Memory B cell (primary cell): ENCODE measurements around the gene IMPDH1.
A peak's percentile ranks its signal among the peaks of the same experiment; 100 is the strongest.

Source experiments
- ATAC-seq: fragments of 150-1000 bp; cut with Tn5 transposase; 2 replicates; pipeline ENCODE4 v1.10.0; 2021; ENCODE audit warnings: low read depth, mild to moderate bottlenecking, moderate library complexity
- DNase-seq, 2 donors: peaks; one replicate each; pipeline ENCODE4 v3.0.0; 2022; ENCODE audit warnings: low spot score in 2 of 2
- H3K27ac Mint-ChIP-seq: one replicate; pipeline ENCODE4 v1.8.0; 2022; ENCODE audit warnings: mild to moderate bottlenecking, moderate library complexity, mixed read lengths
- H3K27me3 Mint-ChIP-seq: one replicate; pipeline ENCODE4 v1.8.0; 2022; ENCODE audit warnings: mixed read lengths
- H3K36me3 Mint-ChIP-seq: one replicate; pipeline ENCODE4 v1.8.0; 2022; ENCODE audit warnings: mild to moderate bottlenecking, mixed read lengths
- H3K4me1 Mint-ChIP-seq: one replicate; pipeline ENCODE4 v1.8.0; 2022; ENCODE audit warnings: mixed read lengths
- H3K4me3 Mint-ChIP-seq: one replicate; pipeline ENCODE4 v1.8.0; 2022; ENCODE audit warnings: mild to moderate bottlenecking, moderate library complexity, mixed read lengths
- H3K9me3 Mint-ChIP-seq: one replicate; pipeline ENCODE4 v1.8.0; 2022; ENCODE audit warnings: mixed read lengths

Gene IMPDH1

DNA sequence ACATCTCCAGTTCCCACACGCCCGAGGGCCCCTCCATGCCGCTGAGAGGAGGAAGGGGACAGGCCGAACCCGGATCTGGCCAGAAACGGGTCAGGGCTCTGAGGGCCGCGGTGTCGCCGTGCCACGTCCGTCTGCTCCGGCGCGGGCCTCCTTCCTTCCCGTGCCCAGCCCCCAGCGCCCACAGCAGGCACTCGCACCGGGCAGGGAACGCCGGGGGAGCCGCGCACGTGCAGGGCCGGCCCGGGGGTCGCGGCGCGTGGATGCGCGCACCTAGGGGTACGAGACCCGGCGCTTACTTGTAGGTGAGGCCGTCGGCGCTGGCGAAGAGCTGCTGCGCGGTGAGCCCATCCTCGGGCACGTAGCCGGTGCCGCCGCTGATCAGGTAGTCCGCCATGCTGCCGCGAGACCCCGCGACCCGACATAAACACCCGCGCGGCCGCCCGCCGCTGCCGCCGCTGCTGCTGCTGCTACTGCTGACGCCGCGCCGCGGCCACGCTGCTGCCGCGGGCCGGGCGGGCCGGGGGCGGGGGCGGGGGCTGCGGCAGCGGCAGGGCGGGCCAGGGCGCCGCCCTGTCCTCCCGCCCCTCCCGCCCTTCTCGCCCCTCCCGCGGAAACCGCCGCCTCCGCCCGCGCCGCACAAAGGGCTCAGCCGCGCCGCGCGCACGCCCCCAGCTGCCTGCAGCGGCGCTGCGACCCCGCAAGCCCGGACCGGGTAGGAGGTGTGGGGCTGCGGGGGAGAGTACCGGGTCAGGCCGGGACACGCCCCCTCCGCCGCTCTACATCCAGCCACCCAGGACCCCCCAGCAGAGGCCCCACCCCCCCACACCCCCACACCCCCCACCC, 4.1 kb downstream of the IMPDH1 start:
- no peaks in the 10 kb centered on the region for H3K9me3 Mint-ChIP-seq
- no peaks in the 10 kb centered on the region for H3K36me3 Mint-ChIP-seq
- H3K4me3 Mint-ChIP-seq, result peak overlapping the region; percentile 89
- H3K4me1 Mint-ChIP-seq, result peaks cover 33% of the 10 kb centered on the region
- DNase-seq (peak; percentile 45 to 53), ATAC-seq (peak; percentile 29)
- H3K27ac Mint-ChIP-seq, result peak overlapping the region; percentile 82
- no peaks in the 10 kb centered on the region for H3K27me3 Mint-ChIP-seq

DNA sequence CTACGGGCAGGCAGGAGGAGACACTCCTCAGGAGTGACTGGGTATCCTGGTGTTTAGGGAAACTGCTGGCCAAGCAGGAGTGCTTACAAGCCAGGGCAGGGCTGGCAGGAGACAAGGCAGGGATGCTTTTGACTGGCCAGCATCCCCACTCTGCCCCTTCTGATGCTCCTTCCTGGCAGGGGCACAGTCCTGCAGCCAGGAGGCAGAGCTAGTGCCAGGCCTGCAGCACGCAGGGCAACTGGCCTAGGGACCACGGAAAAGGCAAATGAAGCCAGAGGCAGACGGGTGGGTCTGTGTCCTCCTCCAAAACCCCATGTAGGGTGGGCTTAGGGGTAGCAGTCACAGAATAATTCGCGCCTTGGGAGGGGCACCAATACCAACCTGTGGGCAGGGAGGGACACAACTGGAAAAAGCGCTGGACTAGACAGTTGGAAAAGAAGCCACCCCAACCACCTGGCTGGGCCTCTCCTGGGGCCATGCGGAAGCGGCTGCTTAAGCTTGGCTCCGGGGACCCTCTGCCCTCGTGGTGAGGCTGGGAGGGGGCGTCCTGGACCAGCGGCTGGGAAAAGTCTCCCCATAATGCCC, 4.8 kb downstream of the IMPDH1 start:
- DNase-seq, result no peak
- Mint-ChIP-seq H3K36me3 (peaks cover 7% of the 10 kb centered on the region), H3K4me1 (peaks cover 28% of the 10 kb centered on the region)

DNA sequence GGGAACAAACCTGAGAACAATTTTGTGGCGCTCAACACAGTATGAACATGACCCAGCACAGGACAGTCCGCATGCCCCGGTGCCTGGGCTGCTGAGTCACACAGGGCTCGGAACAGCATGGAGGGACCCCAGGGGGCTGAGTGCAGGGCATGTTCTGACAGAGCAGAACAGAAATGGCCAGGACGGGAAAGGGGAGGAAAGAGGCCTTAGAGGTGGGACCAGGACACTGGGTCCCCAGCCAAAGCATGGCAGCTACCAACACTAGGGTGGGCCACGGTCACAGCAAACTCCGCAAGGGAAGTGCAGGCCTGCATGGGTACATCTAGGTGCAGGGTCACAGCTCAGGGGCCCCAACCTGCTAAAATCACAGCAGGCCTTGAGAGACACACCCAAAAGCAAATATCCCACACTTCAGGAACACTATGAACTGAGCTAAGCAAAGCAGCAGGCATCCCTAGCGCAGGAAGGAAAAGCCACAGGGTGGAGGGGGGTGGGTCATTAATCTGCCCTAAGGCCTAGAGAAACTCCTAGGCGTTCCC, 5.6 kb downstream of the IMPDH1 start:
- DNase-seq (no peak), ATAC-seq (no peak)
- Mint-ChIP-seq H3K36me3 (peaks cover 7% of the 10 kb centered on the region), H3K4me1 (peaks cover 28% of the 10 kb centered on the region), H3K27me3 (no peaks in the 10 kb centered on the region), H3K4me3 (peak overlapping the region; percentile 58), H3K9me3 (no peaks in the 10 kb centered on the region), H3K27ac (no peak overlapping the region)

More for the DNA sequence above, 4.8 kb downstream of the IMPDH1 start:
- H3K4me3 Mint-ChIP-seq, result peak overlapping the region; percentile 86
- peak overlapping the region; percentile 53 for H3K27ac Mint-ChIP-seq
- no peaks in the 10 kb centered on the region for H3K9me3 Mint-ChIP-seq
- H3K27me3 Mint-ChIP-seq, result no peaks in the 10 kb centered on the region
- no peak for ATAC-seq

DNA sequence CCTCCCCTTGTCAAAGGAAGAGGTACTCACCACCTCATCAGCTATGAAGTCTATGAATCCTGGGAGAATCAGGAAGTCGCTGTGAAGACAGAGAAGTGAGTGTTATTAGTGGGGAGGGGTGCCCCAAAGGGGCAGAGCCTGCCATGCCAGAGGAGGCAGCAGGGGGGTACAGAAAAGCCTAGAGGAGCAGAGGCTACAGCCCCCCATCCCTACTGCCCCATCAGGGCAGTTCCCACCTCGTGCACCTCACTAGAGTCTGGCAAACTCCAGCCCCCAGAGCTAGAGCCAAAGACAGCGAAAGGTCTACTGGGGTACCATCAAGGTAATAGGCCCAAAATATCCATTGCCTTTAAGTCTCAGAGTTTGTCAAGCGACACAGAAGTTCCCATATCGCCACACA, 6.1 kb downstream of the IMPDH1 start:
- H3K4me1 Mint-ChIP-seq, result peaks cover 23% of the 10 kb centered on the region
- H3K36me3 Mint-ChIP-seq, result peaks cover 7% of the 10 kb centered on the region
- no peak overlapping the region for H3K27ac Mint-ChIP-seq
- ATAC-seq (no peak), DNase-seq (no peak)
- H3K4me3 Mint-ChIP-seq, result no peak overlapping the region
- no peaks in the 10 kb centered on the region for H3K9me3 Mint-ChIP-seq
- no peaks in the 10 kb centered on the region for H3K27me3 Mint-ChIP-seq

DNA sequence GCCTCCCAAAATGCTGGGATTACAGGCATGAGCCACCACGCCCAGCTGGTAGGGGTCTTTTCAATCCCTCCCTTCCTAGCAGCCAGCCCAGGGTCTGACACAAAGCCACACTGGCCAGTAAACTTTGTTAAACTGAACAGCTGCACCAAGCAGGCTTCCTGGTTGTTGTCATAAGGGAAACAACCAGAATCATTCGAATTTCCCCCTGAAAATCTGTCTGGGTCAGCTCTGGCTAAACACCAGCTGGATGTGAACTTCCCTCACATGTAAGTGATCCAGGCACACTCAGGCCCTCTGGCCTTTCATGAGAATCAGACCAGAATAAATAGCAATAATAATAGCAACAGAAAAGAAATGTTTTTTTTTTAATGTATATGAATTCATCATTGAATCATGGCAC, 7.4 kb downstream of the IMPDH1 start:
- no peaks in the 10 kb centered on the region for H3K9me3 Mint-ChIP-seq
- H3K27ac Mint-ChIP-seq, result no peak overlapping the region
- no peak overlapping the region for H3K4me3 Mint-ChIP-seq
- DNase-seq (no peak), ATAC-seq (no peak)
- H3K36me3 Mint-ChIP-seq, result peaks cover 9% of the 10 kb centered on the region
- peaks cover 18% of the 10 kb centered on the region for H3K4me1 Mint-ChIP-seq
- H3K27me3 Mint-ChIP-seq, result no peaks in the 10 kb centered on the region

DNA sequence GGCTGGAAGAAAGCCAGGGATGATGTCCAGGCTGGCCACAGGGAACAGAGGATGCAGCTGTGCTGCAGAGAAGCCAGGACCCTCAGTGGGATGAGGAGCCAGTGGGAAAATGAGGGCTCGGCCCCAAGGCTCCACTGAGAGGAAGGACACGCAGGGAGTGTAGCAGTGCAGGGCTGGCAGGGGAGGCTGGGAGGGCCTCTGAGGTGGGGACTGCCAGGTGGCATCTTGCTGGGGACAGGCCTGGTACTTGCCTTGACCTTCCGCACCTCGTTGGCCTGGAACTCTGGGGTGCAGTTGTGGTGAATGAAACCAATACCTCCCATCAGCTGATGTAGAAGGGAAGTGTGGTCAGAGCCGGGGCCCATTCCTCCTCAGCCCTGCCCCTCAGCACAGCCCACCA, 9.2 kb downstream of the IMPDH1 start:
- Mint-ChIP-seq H3K4me1 (peaks cover 9% of the 10 kb centered on the region), H3K9me3 (no peaks in the 10 kb centered on the region), H3K4me3 (no peak overlapping the region), H3K27ac (no peak overlapping the region), H3K36me3 (peaks cover 12% of the 10 kb centered on the region), H3K27me3 (no peaks in the 10 kb centered on the region)
- no peak for DNase-seq
- no peak for ATAC-seq

DNA sequence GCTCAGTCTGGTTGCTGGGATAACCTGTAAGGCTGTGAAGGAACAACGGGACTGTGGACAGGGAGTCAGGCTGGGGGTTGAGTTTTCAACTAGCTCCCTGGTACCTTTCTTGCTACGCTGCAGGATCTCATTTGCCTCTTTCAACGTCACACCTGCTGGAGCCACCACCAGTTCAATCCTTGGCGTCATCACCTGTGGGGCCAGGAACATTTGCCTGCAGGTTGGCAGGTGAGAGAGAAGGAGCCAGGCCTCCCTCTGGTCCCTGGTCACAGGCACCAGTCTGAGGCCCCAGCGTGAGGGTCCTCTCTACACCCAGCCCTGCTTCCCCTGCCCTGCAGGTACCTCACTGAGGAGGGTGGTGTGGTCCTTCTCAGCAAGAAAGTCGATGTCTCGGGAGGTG, 9.8 kb downstream of the IMPDH1 start:
- no peaks in the 10 kb centered on the region for H3K27me3 Mint-ChIP-seq
- ATAC-seq, result no peak
- H3K36me3 Mint-ChIP-seq, result peaks cover 12% of the 10 kb centered on the region

DNA sequence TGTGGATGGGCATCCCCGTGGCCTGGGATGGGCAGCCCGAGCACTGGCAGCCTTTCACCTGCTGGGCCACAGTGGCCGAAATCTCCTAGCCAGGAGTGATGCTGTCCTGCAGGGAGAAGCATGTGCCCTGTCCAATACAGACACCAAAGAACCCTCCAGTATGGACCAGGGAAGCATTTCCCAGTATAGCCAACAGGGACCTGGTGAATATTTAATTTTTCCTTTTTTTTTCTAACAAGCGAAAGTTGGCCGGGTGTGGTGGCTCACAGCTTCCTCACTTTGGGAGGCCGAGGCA, 11.0 kb downstream of the IMPDH1 start:
- no peaks in the 10 kb centered on the region for H3K4me1 Mint-ChIP-seq
- no peak for ATAC-seq
- no peak for DNase-seq
- no peak overlapping the region for H3K27ac Mint-ChIP-seq
- no peaks in the 10 kb centered on the region for H3K27me3 Mint-ChIP-seq
- no peak overlapping the region for H3K4me3 Mint-ChIP-seq
- H3K9me3 Mint-ChIP-seq, result no peaks in the 10 kb centered on the region
- peaks cover 12% of the 10 kb centered on the region for H3K36me3 Mint-ChIP-seq

More for the DNA sequence above, 9.8 kb downstream of the IMPDH1 start:
- Mint-ChIP-seq H3K4me3 (no peak overlapping the region), H3K27ac (no peak overlapping the region), H3K4me1 (peaks cover 8% of the 10 kb centered on the region), H3K9me3 (no peaks in the 10 kb centered on the region)
- no peak for DNase-seq

DNA sequence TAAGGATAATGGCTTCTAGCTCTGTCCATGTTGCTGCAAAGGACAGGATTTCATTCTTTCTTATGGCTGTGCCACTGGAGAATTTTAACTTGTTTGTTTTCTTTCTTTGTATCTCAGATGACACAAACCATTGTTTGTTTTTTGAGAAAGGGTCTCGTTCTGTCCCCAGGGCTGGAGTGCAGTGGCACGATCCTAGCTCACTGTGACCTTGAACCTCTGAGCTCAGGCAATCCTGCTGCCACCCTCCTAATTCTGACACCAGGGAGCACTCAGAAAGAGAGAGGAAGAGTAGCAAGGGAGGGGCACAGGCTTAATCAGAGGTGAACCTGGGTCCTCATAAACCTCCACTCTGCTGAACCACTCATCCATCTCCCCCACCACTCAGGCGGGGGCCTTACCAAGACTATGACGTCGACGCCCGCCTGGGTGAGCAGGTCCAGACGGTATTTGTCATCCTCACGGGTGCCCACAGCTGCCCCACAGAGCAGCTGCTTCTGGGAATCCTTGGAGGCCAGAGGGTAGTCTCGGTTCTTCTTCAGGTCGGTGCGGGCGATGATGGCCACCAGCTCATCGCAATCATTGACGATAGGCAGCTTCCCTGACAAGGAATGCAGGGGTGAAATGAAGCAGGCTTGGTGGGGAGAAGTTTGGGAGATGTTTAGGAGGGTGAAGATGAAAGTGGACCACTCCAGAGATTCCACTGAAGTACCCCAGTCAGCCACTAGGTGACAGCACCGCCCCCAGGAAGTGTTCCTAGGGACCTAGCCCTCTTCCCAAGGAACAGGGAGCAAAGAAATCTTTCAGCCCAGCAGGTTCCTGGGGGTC, 11.6 kb downstream of the IMPDH1 start:
- Mint-ChIP-seq H3K4me1 (no peaks in the 10 kb centered on the region), H3K4me3 (no peak overlapping the region), H3K36me3 (peaks cover 12% of the 10 kb centered on the region), H3K27me3 (no peaks in the 10 kb centered on the region), H3K27ac (no peak overlapping the region), H3K9me3 (no peaks in the 10 kb centered on the region)
- ATAC-seq (no peak), DNase-seq (peak; percentile 29 to 41)

DNA sequence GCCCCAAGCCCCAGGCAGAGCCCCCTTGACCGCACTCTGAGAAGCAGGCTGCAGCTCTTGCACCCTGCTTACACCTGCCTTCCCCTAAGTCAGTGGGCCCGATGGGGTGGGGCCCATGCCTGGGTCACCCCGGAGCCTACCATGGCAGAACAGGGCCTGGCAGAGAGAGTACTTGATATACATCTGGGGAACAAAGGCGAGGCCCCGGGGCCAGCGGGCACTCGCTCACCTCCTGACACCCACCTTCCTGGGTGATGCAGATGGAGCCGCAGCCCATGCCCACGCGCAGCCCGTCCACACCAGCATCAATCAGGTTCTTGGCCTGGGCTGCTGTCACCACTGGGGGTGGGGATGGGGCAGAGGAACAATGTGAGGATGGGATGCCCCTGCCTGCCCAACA, 13.4 kb downstream of the IMPDH1 start:
- Mint-ChIP-seq H3K27ac (no peak overlapping the region), H3K4me3 (no peak overlapping the region), H3K4me1 (no peaks in the 10 kb centered on the region), H3K27me3 (no peaks in the 10 kb centered on the region), H3K36me3 (peaks cover 12% of the 10 kb centered on the region), H3K9me3 (no peaks in the 10 kb centered on the region)
- no peak for DNase-seq
- no peak for ATAC-seq

DNA sequence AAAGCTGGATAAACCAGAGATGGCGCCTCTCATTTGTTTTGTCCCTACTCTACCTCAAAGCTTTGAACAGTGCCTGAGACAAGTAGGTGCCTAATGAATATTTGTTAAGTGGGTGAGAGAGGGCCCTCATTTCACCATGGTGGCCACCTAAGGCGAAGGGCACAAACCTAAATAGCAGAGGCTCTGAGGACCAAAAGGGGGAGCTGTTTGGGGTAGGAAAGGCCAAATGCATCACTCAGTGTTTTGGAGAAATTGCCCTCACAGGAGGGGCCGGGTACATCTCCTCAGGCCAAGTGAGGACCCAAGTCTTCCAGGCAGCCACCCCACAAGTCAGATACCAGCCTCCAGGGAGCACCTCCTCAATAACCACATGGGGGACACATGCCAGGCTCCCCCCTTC, 14.0 kb downstream of the IMPDH1 start:
- peaks cover 12% of the 10 kb centered on the region for H3K36me3 Mint-ChIP-seq
- H3K27ac Mint-ChIP-seq, result no peak overlapping the region
- ATAC-seq (no peak), DNase-seq (no peak)
- no peaks in the 10 kb centered on the region for H3K4me1 Mint-ChIP-seq
- H3K4me3 Mint-ChIP-seq, result no peak overlapping the region
- no peaks in the 10 kb centered on the region for H3K27me3 Mint-ChIP-seq
- H3K9me3 Mint-ChIP-seq, result no peaks in the 10 kb centered on the region

DNA sequence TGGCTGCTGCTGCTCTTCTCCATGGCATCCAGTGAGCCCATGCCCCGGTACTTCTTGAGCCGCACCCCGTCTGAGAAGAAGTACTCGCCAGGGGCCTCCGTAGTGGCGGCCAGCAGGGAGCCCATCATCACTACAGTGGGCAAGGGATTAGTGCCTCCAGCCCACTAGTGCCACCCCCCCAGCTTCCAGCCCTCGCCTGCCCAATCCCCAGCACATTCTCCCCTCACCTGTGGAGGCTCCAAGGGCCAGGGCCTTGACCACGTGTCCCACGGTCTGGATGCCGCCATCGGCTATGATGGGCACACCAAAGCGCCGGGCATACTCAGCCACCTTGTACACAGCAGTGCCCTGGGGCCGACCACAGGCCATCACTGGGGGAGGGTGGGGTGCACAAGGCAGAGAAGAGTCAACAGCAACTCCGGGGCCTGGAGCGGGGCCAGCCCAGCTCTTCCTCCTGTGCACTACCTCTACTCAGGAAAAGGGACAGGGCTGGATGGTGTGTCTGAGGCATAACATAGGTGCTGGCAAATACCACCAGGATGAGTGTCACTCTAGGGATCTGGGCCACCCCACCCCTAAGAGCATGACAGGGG, 14.8 kb downstream of the IMPDH1 start:
- Mint-ChIP-seq H3K4me1 (no peaks in the 10 kb centered on the region), H3K27ac (no peak overlapping the region), H3K4me3 (no peak overlapping the region), H3K9me3 (no peaks in the 10 kb centered on the region), H3K27me3 (no peaks in the 10 kb centered on the region), H3K36me3 (peaks cover 6% of the 10 kb centered on the region)
- DNase-seq (no peak), ATAC-seq (no peak)

DNA sequence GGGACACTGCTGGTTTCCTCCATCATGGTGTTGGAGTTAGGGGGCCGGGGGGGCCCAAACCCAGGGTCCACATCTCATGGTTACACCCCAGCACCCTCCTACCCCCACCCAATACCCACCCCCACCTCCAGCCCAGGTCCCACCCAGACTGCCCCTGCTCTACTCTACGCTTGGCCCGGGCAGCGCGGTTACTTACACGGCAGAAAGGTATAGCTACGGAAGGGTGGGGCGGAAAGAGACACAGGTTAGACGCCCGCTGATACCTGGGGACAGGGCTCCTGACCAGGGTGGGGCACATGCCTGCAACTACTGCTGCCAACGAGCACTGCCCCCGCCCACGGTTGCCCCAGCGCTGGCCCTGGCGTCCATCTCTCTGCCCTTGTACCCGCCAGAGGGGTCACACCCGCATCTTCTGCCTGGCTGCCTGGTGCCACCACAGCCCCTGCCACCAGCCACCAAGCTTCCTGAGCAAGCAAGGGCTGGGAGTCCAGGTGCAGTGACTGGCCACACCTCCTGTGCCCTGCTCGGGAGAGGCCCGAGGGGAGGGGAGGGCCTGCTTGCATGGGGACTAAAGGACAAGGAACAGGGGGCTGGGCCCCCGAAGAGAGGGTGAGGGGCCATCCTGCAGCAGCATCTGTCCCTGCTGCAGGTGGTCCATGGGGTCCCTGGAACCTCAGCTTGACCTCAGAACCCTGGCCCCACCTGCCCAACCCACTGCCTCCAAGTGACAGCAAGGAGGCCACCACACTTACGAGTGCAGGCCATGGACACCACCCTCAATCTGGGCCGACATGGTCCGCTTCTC, 16.1 kb downstream of the IMPDH1 start:
- DNase-seq (no peak), ATAC-seq (no peak)
- Mint-ChIP-seq H3K9me3 (no peaks in the 10 kb centered on the region), H3K27ac (no peak overlapping the region), H3K4me3 (no peak overlapping the region), H3K27me3 (no peaks in the 10 kb centered on the region), H3K36me3 (peaks cover 6% of the 10 kb centered on the region), H3K4me1 (no peaks in the 10 kb centered on the region)
